GM12892 (cell line): ENCODE measurements around the gene MRGPRD.

ENCODE experiments used
- POLR2A ChIP-seq: IDR thresholded peaks from 2 replicates; pipeline ENCODE4 v1.6.1; 2011; ENCODE audit warnings: low read depth, low read length, control low read depth
- POLR2AphosphoS5 ChIP-seq: IDR thresholded peaks from 2 replicates; pipeline ENCODE4 v1.6.1; 2011; ENCODE audit warnings: low read depth, low read length, control low read depth
- TAF1 ChIP-seq: IDR thresholded peaks from 2 replicates; pipeline ENCODE4 v1.6.1; 2011; ENCODE audit warnings: low read depth, mild to moderate bottlenecking, control low read depth, low read length, borderline replicate concordance

DNA sequence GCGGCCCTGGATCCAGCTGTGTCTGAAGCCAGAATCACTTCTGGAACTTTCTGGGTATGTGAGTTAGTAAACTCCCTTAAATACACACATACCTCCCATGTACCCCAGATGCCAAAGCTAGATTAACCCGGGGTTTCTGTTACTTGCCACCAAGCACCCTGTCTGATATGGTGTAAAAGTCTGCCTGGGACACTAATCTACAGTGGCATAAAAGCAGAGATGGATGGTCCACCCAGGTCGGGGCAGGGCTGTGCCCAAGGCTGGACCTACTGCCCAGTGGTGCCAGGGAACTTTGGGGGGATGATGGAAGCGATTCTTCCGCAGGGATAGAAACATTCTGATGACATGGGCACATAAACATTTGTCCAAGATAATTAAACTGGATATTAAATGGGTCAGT is 19.6 kb upstream of the MRGPRD start:
- TF ChIP-seq POLR2A (no peak), POLR2AphosphoS5 (no peak), TAF1 (no peak)
